ENCODE data around the gene RAB33B. TPM values are rescaled to one million over a fixed set of nuclear protein-coding genes. Genes with fewer than 3 reads are reported as not detected.

Gene RAB33B
- total RNA-seq (2022; extraction: Qiagen RNA extraction): 1.7 to 3.2 TPM (median 2.3 TPM) in 5 replicates

DNA sequence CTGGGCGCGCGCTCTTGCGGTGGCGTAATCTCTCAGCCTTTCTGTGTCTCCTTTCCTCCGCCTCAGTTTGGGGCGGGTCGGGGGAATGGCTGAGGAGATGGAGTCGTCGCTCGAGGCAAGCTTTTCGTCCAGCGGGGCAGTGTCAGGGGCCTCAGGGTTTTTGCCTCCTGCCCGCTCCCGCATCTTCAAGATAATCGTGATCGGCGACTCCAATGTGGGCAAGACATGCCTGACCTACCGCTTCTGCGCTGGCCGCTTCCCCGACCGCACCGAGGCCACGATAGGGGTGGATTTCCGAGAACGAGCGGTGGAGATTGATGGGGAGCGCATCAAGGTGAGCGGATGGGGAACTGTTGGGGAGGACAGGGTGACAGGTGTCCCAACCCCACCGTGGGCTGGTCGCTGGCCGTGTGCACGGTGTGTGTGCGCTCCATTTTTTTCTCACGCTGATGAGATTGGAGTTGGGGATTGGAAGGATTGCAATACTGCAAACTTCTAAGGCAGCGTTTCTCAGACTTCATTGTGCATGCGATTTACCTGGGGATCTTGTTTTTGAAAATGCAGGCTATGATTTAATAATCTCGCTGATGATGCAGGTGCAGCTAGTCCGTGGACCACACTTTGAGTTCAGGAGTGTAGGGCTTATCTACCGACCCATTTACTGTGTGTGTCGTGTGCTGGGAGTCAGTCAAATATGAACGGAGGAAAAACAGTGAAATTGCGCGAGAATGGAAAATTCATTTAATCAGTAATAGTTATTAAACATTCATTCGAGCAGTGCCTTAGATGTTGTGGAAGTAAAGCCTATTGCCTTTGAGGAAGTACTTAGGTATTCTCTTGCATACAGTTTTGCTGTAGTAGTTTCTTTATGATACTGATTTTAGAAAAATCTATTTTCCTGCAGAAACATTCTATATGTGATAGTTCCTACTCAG lies at the start of gene RAB33B:
Gene RAB33B, plus strand, starts transcription at position 11 of the 935 bp plus-strand sequence. Its CDS starts 75 bp downstream, at position 86.

Other genes with a start within 250 kb of the RAB33B start
- 0.48 to 0.95 TPM (median 0.83 TPM) in 5 replicates for gene MGARP, start 173.9 kb upstream of the RAB33B start, total RNA-seq (2022; extraction: Qiagen RNA extraction)
- 18.9 to 38.5 TPM (median 26.9 TPM) in 5 replicates for gene NAA15, start 152.6 kb upstream of the RAB33B start, total RNA-seq (2022; extraction: Qiagen RNA extraction)
- 68.1 to 84.9 TPM (median 76.1 TPM) in 5 replicates for gene NDUFC1, start 151.6 kb upstream of the RAB33B start, total RNA-seq (2022; extraction: Qiagen RNA extraction)
- 33.3 to 52.5 TPM (median 40.0 TPM) in 5 replicates for gene SETD7, start 102.1 kb downstream of the RAB33B start, total RNA-seq (2022; extraction: Qiagen RNA extraction)
- gene MGST2, start 211.7 kb downstream of the RAB33B start, total RNA-seq (2022; extraction: Qiagen RNA extraction): 47.0 to 54.5 TPM (median 50.4 TPM) in 5 replicates